Measurements from ENCODE around the gene ZNRF2.

GRCh38 chr7:30321089-30321881, 36.9 kb downstream of the ZNRF2 start:
- TF ChIP-seq POLR2A (IDR thresholded peaks at IDR 0.05), result no peak
- no peak for TF ChIP-seq CTCF (IDR thresholded peaks at IDR 0.05)
